GM12891 (cell line): ENCODE data around the gene FKBP7.

Experiments
- PAX5 ChIP-seq: IDR thresholded peaks from 2 replicates; pipeline ENCODE4 v1.6.1; 2011; ENCODE audit warnings: low read length, moderate library complexity, mild to moderate bottlenecking; ENCODE audit not compliant: insufficient read depth, severe bottlenecking
- POLR2A ChIP-seq: IDR thresholded peaks from 2 replicates; pipeline ENCODE4 v1.6.1; 2011; ENCODE audit warnings: low read depth, low read length, control low read depth
- POLR2AphosphoS5 ChIP-seq: IDR thresholded peaks from 2 replicates; pipeline ENCODE4 v1.6.1; 2011; ENCODE audit warnings: low read depth, low read length, control low read depth
- SPI1 ChIP-seq: IDR thresholded peaks from 2 replicates; pipeline ENCODE4 v1.6.1; 2011; ENCODE audit warnings: low read depth, low read length, control low read depth
- TAF1 ChIP-seq: IDR thresholded peaks from 2 replicates; pipeline ENCODE4 v1.6.1; 2011; ENCODE audit warnings: low read depth, low read length, control low read depth

DNA sequence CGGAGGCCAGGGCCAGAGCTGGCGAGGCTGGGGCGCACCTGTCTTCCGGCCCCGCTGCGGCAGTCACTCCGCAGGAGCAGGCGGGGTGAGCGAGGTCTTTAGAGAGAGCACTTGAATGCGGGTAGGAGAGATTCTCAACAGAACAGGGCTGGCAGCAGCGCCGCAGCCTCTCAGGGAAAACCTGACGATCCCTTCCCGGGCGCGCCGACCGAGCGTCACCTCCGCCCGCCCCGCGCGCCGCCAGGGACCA, 28.0 kb downstream of the FKBP7 start:
- TF ChIP-seq POLR2AphosphoS5 (0 out of 2 replicates have a peak, but pooled peaks have one; percentile 11), POLR2A (no peak), SPI1 (no peak), TAF1 (no peak), PAX5 (no peak)
